Measurements from ENCODE around the gene FAAH2.

DNA sequence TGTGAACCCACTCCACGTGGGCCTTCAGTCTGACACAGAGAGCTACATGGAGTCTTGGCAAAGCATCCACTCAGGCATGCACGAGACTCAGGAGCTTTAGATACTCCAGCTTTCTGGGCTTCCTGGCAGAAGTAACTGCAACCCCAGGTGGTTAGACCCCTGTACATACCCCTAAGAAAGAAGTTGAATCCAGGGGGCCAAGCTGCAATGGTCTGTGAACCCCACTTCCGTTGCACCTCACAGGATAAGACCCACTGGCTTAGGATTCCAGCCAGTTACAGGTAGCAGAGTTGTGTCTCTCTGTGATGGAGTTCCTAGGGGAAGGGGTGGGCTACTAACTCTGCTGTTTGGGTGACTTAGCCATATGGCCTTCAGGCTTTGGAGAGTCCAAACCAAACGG is 21.4 kb upstream of the FAAH2 start:
- TF ChIP-seq CTCF (IDR thresholded peaks at IDR 0.05 in 4 of 5, conservative IDR thresholded peaks at IDR 0.05 in 1 of 5) (no peak), POLR2A (IDR thresholded peaks at IDR 0.05) (no peak)
